GM03348 (cell line): Measurements from ENCODE around the gene JMJD8.

Experiments
- DNase-seq: peaks from one replicate; pipeline ENCODE4 v3.0.0; 2012; ENCODE audit warnings: low spot score

The JMJD8 gene

GRCh38 chr16:689175-689897 is 5.2 kb upstream of the JMJD8 start:
- no peak for DNase-seq

DNA sequence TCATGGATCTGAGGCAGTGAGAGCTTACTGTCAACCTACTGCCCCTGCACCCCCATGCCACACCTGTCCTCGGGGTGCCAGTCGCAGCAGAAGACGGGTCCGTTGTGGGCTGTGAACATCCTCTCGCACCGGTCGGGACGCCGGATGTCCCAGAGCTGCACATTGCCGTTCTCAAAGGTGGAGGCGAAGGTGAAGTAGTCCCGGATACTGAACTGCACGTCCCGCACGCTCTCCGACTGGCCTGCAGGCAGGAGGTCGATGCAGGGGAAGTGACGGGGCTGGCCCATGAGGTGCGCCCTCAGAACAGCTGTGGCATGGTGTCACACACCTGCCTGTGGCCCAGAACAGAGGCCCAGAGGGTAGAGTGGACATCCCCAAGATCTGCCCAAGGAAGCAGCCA is 3.4 kb upstream of the JMJD8 start:
- DNase-seq, result no peak

DNA sequence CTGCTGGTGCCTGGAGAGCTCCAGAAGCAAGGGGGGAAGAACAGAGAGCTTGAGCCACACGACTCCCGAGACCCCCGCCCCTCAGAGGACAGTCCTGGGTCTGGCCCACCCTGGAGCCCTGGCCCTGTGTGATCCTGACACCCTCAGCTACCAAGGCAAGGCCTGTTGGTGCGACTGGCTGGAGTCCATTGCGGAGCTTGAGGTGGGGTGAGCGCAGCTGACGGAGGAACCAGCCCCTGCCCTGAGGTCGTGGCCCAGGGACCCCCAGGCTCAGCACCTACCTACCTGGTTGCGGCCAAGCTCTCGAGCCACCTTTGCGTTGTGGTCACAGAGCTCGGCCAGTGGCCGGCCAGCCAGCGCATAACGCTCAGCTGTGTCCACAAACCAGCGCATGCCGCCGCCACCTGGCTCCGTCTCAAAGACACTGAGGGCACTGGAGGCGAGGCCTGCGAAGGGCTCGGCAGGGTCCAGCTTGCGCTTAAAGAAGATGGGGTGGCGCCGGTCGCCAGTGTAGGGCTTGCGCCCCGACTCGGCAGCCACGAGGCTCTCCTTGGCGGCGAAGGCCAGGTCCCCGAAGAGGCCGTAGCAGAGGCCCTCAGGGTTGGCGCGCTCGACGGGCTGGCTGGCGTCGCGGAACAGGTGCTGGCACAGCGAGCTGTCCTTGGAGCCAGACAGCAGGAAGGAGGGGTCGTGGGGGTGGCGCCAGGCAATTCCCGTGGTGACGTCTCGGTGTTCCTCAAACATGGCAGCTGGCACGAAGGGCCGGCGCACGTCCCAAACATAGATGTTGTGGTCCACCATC is 2.5 kb upstream of the JMJD8 start:
- no peak for DNase-seq

GRCh38 chr16:685967-686366 is 1.8 kb upstream of the JMJD8 start:
- DNase-seq, result peak; percentile 53

GRCh38 chr16:684961-685696 is 995 bp upstream of the JMJD8 start:
- DNase-seq, result no peak

DNA sequence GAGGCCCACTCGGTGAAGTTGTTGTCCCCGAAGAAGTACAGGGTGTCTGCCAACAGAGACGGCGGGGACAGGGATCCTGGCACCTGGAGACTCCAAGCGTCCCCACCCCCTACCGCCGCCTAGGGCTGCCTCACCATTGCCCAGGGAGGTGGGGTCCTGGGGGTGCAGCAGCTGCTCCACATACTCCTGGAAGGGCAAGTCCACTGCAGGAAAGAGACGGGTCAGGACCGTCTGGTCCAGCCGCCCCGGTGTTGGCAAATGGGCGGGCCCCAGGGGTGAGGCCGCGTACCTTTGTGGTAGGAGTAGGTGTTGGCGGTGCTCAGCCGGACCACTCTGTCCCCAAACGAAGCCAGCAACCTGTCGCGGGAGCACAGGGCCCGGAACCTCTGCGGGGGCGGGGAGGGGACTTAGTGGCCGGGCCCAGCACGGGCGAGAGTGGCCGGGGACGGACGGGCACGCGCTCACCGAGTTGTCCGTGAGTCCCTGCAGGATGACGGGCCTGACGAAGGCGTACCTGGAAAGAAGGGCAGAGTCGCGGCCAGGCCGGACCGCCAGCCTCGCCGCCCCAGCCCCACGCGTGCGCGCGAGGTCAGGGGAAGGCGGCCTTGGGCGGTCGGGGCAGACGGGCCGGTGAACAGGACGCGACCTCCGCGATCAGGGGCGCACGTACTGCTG is 601 bp downstream of the JMJD8 start:
- DNase-seq, result no peak

- DNase-seq, result no peak
Measured at GRCh38 chr16:682493-683395, 1.4 kb downstream of the JMJD8 start.

- DNase-seq, result no peak
Measured at GRCh38 chr16:681746-682427, 2.2 kb downstream of the JMJD8 start.

- DNase-seq, result peak; percentile 29
Measured at GRCh38 chr16:680967-681745, 3.0 kb downstream of the JMJD8 start.

DNA sequence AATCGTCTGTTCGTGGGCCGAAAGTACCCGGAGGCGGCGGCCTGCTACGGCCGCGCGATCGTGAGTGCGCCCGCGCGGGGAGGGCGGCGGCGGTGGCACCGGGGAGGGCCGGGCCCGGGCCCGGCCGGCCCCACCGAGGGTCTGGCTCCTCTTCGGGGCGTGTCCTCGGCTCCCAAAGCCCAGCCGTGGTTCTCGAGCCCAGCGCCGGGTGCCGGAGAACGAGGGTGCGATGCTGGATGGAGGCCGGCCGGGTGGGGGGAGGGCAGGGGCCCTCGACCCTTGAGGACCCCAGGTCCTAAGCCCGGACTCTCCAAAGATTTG is 3.5 kb downstream of the JMJD8 start:
- DNase-seq, result peak; percentile 37

- DNase-seq, result peak; percentile 96
Measured at GRCh38 chr16:679814-680624, 4.1 kb downstream of the JMJD8 start, which contains the start of gene STUB1. Gene STUB1 (plus strand): TSS chr16:680410. CDS start chr16:680526, 116 bp downstream.

DNA sequence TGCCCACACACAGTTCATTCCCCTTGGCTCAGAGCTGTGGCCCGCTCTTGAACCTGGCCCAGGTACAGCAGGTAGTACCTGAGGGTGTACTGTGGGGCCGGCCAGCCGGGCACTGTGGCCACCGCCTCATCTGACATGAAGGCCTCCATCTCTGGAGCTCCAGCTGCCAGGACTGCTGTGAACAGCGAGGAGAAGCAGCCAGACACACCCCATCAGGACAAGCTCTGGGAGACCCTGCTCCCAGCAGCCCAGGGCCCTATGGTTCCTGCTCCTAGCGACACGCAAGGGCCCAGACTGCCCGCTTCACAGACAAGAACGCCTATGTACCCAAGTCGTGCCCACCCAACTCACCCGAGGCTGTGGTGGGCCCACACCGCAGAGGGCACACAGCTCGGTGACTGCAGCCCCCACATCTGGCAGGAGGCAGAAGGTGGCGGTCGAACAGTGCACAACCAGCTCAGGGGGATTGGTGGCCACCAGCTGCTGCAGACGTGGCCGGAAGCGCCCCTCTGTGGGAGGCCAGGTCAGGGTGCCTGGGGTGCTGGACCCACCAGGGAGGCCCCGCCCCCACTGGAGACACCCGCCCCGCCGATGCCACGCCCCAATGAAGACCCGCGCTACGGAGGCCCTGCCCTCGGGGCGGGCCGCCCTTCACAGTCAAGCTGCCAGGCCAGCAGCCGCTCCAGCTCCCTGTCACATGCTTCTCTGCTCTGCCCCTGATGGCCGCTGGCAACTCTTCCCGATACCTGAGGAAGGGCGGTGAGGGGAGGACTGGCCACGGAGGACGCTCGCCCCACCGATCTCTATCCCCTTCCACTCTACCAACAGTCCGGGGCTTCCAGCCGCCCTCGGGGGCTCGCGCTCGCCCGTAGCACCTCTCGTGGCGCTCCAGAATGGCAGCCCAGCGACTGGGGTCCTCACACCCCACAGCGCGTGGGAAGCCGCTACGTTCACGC is 5.0 kb downstream of the JMJD8 start:
- DNase-seq, result peak; percentile 73

GRCh38 chr16:678209-678857 is 5.8 kb downstream of the JMJD8 start:
- no peak for DNase-seq

- no peak for DNase-seq
Measured at GRCh38 chr16:677316-678190, 6.6 kb downstream of the JMJD8 start.

GRCh38 chr16:676913-677312 is 7.2 kb downstream of the JMJD8 start:
- DNase-seq, result no peak

GRCh38 chr16:676565-676902 is 7.6 kb downstream of the JMJD8 start:
- DNase-seq, result no peak
